ENCODE results near the gene LAP3.
A peak's percentile ranks its signal among the peaks of the same experiment; 100 is the strongest.

LAP3 gene

DNA sequence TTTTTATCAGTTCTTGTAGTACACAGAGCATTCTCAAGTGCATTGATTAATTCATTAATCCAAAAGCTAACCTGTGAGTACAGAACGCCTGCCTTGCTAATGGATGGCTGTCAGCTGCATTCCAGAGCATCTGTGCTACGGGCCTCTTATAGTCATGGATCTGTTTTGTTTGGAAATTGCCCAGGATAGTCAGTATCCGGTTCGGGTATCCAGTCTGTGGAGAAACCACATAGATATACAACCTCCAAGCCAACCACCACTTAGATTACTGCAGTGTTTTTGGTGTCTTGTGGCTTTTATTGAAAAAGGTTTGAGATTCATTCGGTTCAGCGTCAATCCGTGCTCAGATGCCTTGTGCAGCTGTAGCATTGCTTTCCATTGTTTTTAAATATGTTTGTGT lies 4.0 kb downstream of the LAP3 start:
- H3K36me3 ChIP-seq (ENCODE audit: insufficient read depth, low read length) = peaks cover 20% of the 10 kb centered on the region
- H3K9me3 ChIP-seq (ENCODE audit: control insufficient read depth, insufficient read depth, low read length) = no peaks in the 10 kb centered on the region
- H3K9ac ChIP-seq (ENCODE audit: low read depth, low read length) = no peak overlapping the region
- H3K4me1 ChIP-seq (ENCODE audit: insufficient read depth, low read length) = peaks cover 6% of the 10 kb centered on the region; the same call in 1 of the 2 replicates

DNA sequence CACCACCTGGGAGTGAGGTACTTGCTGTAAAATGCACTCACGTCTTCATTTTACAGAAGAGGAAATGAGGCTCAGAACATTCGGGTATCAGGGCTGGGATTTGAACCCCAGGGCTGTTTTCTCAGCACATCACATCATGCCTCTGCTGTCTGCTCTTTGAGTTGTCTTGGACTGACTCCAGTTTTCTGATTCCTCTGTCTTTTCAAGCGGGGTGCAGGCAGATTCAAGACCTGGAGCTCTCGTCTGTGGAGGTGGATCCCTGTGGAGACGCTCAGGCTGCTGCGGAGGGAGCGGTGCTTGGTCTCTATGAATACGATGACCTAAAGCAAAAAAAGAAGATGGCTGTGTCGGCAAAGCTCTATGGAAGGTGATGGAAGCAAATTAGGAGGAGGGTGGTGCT lies 6.3 kb downstream of the LAP3 start:
- H3K36me3 ChIP-seq (ENCODE audit: insufficient read depth, low read length) = peaks cover 26% of the 10 kb centered on the region
- no peaks in the 10 kb centered on the region for H3K9me3 ChIP-seq (ENCODE audit: control insufficient read depth, insufficient read depth, low read length)
- H3K4me1 ChIP-seq (ENCODE audit: insufficient read depth, low read length) = 0 out of 2 replicates have a peak, but pooled peaks cover 4% of the 10 kb centered on the region
- no peak overlapping the region for H3K9ac ChIP-seq (ENCODE audit: low read depth, low read length)

- Histone ChIP-seq H3K9ac (ENCODE audit: low read depth, low read length) (no peak overlapping the region), H3K9me3 (ENCODE audit: control insufficient read depth, insufficient read depth, low read length) (no peaks in the 10 kb centered on the region), H3K4me1 (ENCODE audit: insufficient read depth, low read length) (0 out of 2 replicates have a peak, but pooled peaks cover 4% of the 10 kb centered on the region), H3K36me3 (ENCODE audit: insufficient read depth, low read length) (peaks cover 29% of the 10 kb centered on the region)
These were observed 6.9 kb downstream of the LAP3 start for GRCh38 chr4:17583941-17584340.

- H3K9ac ChIP-seq (ENCODE audit: low read depth, low read length) = no peak overlapping the region
- H3K9me3 ChIP-seq (ENCODE audit: control insufficient read depth, insufficient read depth, low read length) = no peaks in the 10 kb centered on the region
- H3K36me3 ChIP-seq (ENCODE audit: insufficient read depth, low read length) = peaks cover 34% of the 10 kb centered on the region
- H3K4me1 ChIP-seq (ENCODE audit: insufficient read depth, low read length) = 0 out of 2 replicates have a peak, but pooled peaks cover 4% of the 10 kb centered on the region
These were observed 7.7 kb downstream of the LAP3 start for GRCh38 chr4:17584521-17585213.

DNA sequence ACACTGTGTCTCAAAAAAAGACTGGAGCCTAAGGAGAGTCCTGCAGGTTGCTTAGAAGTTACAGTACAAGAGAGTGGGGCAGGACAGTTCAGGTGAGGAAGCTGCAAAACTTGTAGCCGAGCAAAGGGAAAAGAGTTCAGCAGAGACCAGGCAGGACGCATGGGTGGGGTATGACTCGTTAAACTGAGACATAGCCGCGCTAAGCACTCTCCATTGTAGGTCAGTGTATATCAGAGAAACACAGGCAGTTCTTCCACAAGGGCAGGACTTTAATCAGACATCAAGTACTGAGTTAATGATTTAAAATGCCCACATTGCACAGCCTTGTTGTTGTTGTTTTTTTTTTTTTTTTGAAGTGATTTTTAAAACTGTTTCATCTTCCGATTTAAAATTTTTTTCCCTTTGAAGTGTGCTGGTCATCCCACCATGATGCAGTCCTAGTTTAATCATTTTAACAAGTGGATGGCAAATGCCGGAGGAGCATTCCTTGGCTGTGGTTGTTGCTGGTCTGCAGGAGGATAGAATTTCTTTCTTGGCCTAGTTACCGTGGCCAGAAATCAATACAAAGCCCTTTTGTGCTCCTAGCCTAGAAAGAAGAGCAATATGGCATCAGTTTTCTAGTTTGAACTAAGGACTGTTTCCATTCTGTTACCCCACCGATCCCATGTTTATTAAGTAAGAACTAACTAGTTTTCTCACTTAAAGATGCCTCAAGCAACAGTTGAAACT lies 10.3 kb downstream of the LAP3 start:
- Histone ChIP-seq H3K9me3 (ENCODE audit: control insufficient read depth, insufficient read depth, low read length) (no peaks in the 10 kb centered on the region), H3K36me3 (ENCODE audit: insufficient read depth, low read length) (peaks cover 30% of the 10 kb centered on the region), H3K9ac (ENCODE audit: low read depth, low read length) (no peak overlapping the region), H3K4me1 (ENCODE audit: insufficient read depth, low read length) (0 out of 2 replicates have a peak, but pooled peaks cover 4% of the 10 kb centered on the region)

- Histone ChIP-seq H3K36me3 (ENCODE audit: insufficient read depth, low read length) (peaks cover 27% of the 10 kb centered on the region), H3K9ac (ENCODE audit: low read depth, low read length) (no peak overlapping the region), H3K4me1 (ENCODE audit: insufficient read depth, low read length) (0 out of 2 replicates have a peak, but pooled peaks cover under 1% of the 10 kb centered on the region), H3K9me3 (ENCODE audit: control insufficient read depth, insufficient read depth, low read length) (no peaks in the 10 kb centered on the region)
These were observed 12.4 kb downstream of the LAP3 start for GRCh38 chr4:17589355-17589754.

DNA sequence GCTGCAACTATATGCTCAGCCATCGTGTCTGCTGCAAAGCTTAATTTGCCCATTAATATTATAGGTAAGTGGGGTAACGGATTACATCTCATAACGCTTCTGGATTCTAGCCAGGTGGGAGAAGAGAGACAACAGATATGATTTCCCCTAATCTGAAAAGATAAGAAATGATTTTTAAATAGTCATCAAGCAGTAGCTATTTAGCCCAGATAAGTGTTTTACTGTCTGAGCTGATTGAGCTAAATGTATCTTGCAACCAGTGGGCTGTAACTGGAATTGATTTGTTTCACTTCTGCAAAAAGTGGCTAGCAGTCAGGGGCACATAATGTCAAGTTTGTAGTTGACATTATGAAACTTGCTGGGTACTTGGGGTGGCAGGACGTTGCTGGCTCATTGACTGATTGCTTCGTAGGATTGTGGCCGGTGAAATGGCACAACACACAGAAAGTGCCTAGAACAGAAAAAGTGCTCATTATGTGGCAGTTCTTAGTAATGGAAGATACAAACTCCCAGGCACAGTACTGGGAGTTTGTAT lies 18.5 kb downstream of the LAP3 start:
- Histone ChIP-seq H3K9ac (ENCODE audit: low read depth, low read length) (no peak overlapping the region), H3K4me1 (ENCODE audit: insufficient read depth, low read length) (no peaks in the 10 kb centered on the region), H3K36me3 (ENCODE audit: insufficient read depth, low read length) (0 out of 2 replicates have a peak, but pooled peaks cover 6% of the 10 kb centered on the region), H3K9me3 (ENCODE audit: control insufficient read depth, insufficient read depth, low read length) (no peaks in the 10 kb centered on the region)

DNA sequence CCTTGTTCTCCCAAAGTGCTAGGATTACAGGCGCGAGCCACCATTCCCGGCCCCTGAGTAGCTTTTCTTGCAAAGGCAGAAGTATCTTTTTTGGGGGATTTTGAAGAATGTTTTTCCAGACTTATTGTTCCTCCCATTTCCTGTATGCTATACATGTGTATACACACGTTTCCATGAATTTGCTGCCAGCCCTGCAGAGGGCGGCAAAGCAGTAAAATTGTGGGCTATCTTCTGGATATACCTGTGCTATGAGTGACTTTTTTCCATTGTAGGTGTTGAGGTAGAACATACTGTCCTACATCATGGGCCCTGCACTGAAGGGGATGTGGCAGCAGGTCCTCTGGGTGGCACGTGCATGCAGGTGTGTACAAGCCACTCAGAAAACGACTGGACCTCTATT lies 20.5 kb downstream of the LAP3 start:
- no peaks in the 10 kb centered on the region for H3K4me1 ChIP-seq (ENCODE audit: insufficient read depth, low read length)
- no peaks in the 10 kb centered on the region for H3K9me3 ChIP-seq (ENCODE audit: control insufficient read depth, insufficient read depth, low read length)
- no peak overlapping the region for H3K9ac ChIP-seq (ENCODE audit: low read depth, low read length)
- 0 out of 2 replicates have a peak, but pooled peaks cover 6% of the 10 kb centered on the region for H3K36me3 ChIP-seq (ENCODE audit: insufficient read depth, low read length)

GRCh38 chr4:17599826-17600225 lies 22.8 kb downstream of the LAP3 start:
- H3K9me3 ChIP-seq (ENCODE audit: control insufficient read depth, insufficient read depth, low read length) = no peaks in the 10 kb centered on the region
- 0 out of 2 replicates have a peak, but pooled peaks cover 6% of the 10 kb centered on the region for H3K36me3 ChIP-seq (ENCODE audit: insufficient read depth, low read length)
- H3K4me1 ChIP-seq (ENCODE audit: insufficient read depth, low read length) = no peaks in the 10 kb centered on the region
- H3K9ac ChIP-seq (ENCODE audit: low read depth, low read length) = no peak overlapping the region

DNA sequence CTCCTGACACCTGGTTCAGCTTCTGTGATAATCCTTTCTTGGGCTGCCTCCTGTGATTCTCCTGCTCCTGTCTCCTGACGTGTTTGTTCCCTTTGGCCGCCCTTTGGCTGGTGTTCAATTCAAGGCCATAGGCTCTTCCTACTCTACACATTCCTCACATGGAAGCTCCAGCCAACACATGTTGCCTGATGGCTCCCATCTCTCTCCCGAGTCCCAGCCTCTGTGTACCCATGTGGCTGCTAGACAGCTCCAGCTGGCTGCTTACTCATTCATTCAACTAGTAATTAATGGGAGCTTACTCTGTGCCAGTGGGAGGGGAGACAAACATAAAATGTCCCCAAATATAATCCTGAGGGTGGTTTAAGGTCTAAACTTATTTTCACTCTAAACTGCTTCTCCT lies 28.2 kb downstream of the LAP3 start:
- no peaks in the 10 kb centered on the region for H3K9me3 ChIP-seq (ENCODE audit: control insufficient read depth, insufficient read depth, low read length)
- peaks cover 5% of the 10 kb centered on the region; the same call in 1 of the 2 replicates for H3K36me3 ChIP-seq (ENCODE audit: insufficient read depth, low read length)
- H3K9ac ChIP-seq (ENCODE audit: low read depth, low read length) = no peak overlapping the region
- no peaks in the 10 kb centered on the region for H3K4me1 ChIP-seq (ENCODE audit: insufficient read depth, low read length)

DNA sequence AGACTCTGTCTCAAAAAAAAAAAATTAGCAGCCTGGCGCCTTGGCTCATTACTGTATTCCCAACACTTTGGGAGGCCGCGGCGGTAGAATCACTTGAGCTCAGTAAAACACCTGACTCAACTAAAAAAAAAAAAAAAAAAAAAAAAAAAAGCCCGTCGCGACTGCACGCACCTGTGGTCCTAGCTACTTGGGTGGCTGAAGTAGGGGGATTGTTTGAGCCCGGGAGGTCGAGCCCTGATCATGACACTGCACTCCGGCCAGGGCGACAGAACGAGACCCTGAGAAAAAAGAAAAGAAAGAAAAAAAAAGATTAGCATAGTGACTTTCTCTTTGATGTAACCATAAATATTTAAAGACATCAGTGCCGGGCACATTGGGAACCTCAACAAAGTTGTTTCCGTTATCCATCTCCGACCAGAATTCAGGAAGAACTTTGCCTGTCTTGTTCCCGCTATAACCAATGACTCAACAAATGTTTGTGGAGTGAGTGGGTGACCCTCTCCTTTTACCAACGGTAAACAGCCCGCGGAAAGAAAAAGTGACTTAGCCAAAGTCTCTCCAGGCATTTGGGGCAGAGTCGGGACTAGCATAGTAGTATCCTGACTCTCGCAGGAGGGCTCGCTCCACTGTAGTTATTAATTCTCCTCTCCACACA lies 36.9 kb downstream of the LAP3 start:
- Histone ChIP-seq H3K9me3 (ENCODE audit: control insufficient read depth, insufficient read depth, low read length) (no peaks in the 10 kb centered on the region), H3K4me1 (ENCODE audit: insufficient read depth, low read length) (no peaks in the 10 kb centered on the region), H3K36me3 (ENCODE audit: insufficient read depth, low read length) (peaks cover 4% of the 10 kb centered on the region; the same call in 1 of the 2 replicates), H3K9ac (ENCODE audit: low read depth, low read length) (peak overlapping the region; percentile 99)

- no peaks in the 10 kb centered on the region for H3K9me3 ChIP-seq (ENCODE audit: control insufficient read depth, insufficient read depth, low read length)
- peak within 1 kb of the TSS; percentile 99 for H3K9ac ChIP-seq (ENCODE audit: low read depth, low read length)
- H3K36me3 ChIP-seq (ENCODE audit: insufficient read depth, low read length) = peaks cover 9% of the 10 kb centered on the region
- no peaks in the 10 kb centered on the region for H3K4me1 ChIP-seq (ENCODE audit: insufficient read depth, low read length)
These were observed 37.7 kb downstream of the LAP3 start, which contains the start of gene MED28 for GRCh38 chr4:17614416-17615299. Gene MED28 (plus strand): TSS chr4:17614641. CDS start chr4:17614655, 14 bp downstream.

- Histone ChIP-seq H3K9me3 (ENCODE audit: control insufficient read depth, insufficient read depth, low read length) (no peaks in the 10 kb centered on the region), H3K9ac (ENCODE audit: low read depth, low read length) (no peak overlapping the region), H3K4me1 (ENCODE audit: insufficient read depth, low read length) (no peaks in the 10 kb centered on the region), H3K36me3 (ENCODE audit: insufficient read depth, low read length) (peaks cover 15% of the 10 kb centered on the region)
These were observed 39.3 kb downstream of the LAP3 start for GRCh38 chr4:17616283-17616682.

Data from ES-I3 (cell line).